Measurements from ENCODE around the gene TMEM213. TPM values are rescaled to one million over a fixed set of nuclear protein-coding genes. Genes with fewer than 3 reads are reported as not detected.

The TMEM213 gene
- total and polyA plus RNA-seq, 2 of the 13 experiments (the other 11 are each of a cell fraction or from before 2014, with no cell fraction given), result not detected

GRCh38 chr7:138749960-138750359, 47.8 kb upstream of the TMEM213 start (continued):
- TF ChIP-seq RBM39 (IDR thresholded peaks at IDR 0.05; ENCODE audit: low read depth, low read length, poor library complexity, severe bottlenecking) (no peak), TBL1XR1 (IDR thresholded peaks at IDR 0.05; ENCODE audit: borderline replicate concordance, low read length, partially characterized antibody) (no peak), ZSCAN30 (CRISPR knock-in tag; IDR thresholded peaks at IDR 0.05) (no peak), ZNF253 (CRISPR knock-in tag; IDR thresholded peaks at IDR 0.05; ENCODE audit: borderline replicate concordance) (no peak), ZNF143 (CRISPR knock-in tag; IDR thresholded peaks at IDR 0.05) (no peak), FIP1L1 (IDR thresholded peaks at IDR 0.05; ENCODE audit: borderline replicate concordance, insufficient read depth, low read depth, low read length) (no peak), GATAD2A (CRISPR knock-in tag; IDR thresholded peaks at IDR 0.05) (no peak), ZNF292 (CRISPR knock-in tag; IDR thresholded peaks at IDR 0.05; ENCODE audit: borderline replicate concordance, low read depth) (no peak)

- no peak for DNase-seq (ENCODE audit: low spot score)
- Histone ChIP-seq H3K9ac (ENCODE audit: insufficient read depth, low read depth, low read length) (no peak overlapping the region), H4K20me1 (ENCODE audit: insufficient read depth, low read length) (no peaks in the 10 kb centered on the region), H2AFZ (ENCODE audit: low read length) (no peak overlapping the region), H3K36me3 (replicated peaks in 1 of 2; ENCODE audit: control insufficient read depth in 1 of 2, insufficient read depth in 2 of 2, low read length in 2 of 2) (no peaks in the 10 kb centered on the region), H3K4me2 (ENCODE audit: low read depth, low read length) (no peak overlapping the region), H3K4me1 (ENCODE audit: insufficient read depth, low read length) (peaks cover 66% of the 10 kb centered on the region), H3K27me3 (ENCODE audit: control insufficient read depth in 1 of 2, insufficient read depth in 2 of 2, low read length in 2 of 2) (peaks cover 0 to 16% of the 10 kb centered on the region in 2 experiments; a peak in 2 of 5 replicates), H3K4me3 (replicated peaks in 1 of 3; ENCODE audit: insufficient read depth in 1 of 3, low read depth in 2 of 3, low read length in 3 of 3) (no peak overlapping the region), H3K27ac (ENCODE audit: extremely low read length, insufficient read depth, low read length) (no peak overlapping the region), H3K79me2 (ENCODE audit: insufficient read depth, low read length) (no peaks in the 10 kb centered on the region), H3K9me3 (ENCODE audit: low read length) (no peaks in the 10 kb centered on the region)
- in situ Hi-C loops (cut with HindIII; ENCODE audit: extremely low pct_ligation_motif_present, low pct_unique_long_range_greater_than_20kb) (no loop called here), intact Hi-C loops (cut with micrococcal nuclease; ENCODE audit: unreplicated experiment) (no loop called here)
- BruUV-seq (replicated peaks), result no TSS peak
- ChIA-PET POLR2A (no interaction called here), CTCF (ENCODE audit: low intra/inter-chr PET ratio, low total read pairs) (no interaction called here)
- FAIRE-seq, result no peak
- ATAC-seq, result no peak
- TF ChIP-seq ZMYM2 (CRISPR knock-in tag; IDR thresholded peaks at IDR 0.05) (no peak), MIXL1 (CRISPR knock-in tag; IDR thresholded peaks at IDR 0.05) (no peak), HOXA3 (CRISPR knock-in tag; IDR thresholded peaks at IDR 0.05) (no peak), E2F5 (CRISPR knock-in tag; conservative IDR thresholded peaks at IDR 0.05) (no peak)
- WGBS (ENCODE audit: low lambda C conversion rate), result 87% methylated on average over 15 of the region's 15 CpGs
These were observed 47.3 kb upstream of the TMEM213 start for GRCh38 chr7:138750473-138750872.

Measured in HepG2 (cell line).